Measurements from ENCODE around the gene STARD4. TPM values are rescaled to one million over a fixed set of nuclear protein-coding genes. Genes with fewer than 3 reads are reported as not detected.

Gene STARD4
- total RNA-seq, 1 donor from 2014 or later = 39.1 TPM

DNA sequence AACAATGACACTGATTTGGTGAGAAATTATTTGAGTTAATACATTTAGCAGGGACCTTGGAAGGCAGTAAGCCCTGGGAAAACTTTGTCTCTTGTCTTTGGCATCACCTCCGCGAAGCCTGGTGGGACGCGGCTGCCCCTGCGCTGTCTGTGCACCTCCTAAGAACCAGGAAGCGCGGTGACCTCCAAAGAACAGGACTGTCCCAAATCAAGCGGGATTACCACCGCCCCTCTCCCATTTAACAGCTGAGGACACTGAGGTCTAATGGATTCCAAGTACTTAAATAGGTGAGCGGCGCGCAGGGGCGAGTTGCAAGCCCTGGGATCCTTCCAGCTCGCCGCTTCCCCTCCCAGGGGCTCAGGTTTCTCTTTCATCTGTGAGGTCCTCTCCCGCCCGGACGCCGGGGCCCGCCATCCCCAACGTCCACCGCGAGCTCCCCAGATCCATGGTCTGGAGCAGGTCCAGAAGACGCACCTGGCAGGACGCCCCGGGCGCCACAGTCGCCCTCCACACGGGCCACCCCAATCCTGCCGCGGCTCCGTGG, 432 bp downstream of the STARD4 start:
- Mint-ChIP-seq H3K9me3 (no peaks in the 10 kb centered on the region), H3K27ac (peak overlapping the region; percentile 97), H3K36me3 (no peaks in the 10 kb centered on the region), H3K4me3 (peak overlapping the region; percentile 98), H3K27me3 (no peaks in the 10 kb centered on the region), H3K4me1 (ENCODE audit: unreplicated experiment) (peaks cover 28% of the 10 kb centered on the region)
- no peak for TF ChIP-seq CTCF (conservative IDR thresholded peaks at IDR 0.05)
- DNase-seq (ENCODE audit: extremely low spot score, unreplicated experiment) = no peak

DNA sequence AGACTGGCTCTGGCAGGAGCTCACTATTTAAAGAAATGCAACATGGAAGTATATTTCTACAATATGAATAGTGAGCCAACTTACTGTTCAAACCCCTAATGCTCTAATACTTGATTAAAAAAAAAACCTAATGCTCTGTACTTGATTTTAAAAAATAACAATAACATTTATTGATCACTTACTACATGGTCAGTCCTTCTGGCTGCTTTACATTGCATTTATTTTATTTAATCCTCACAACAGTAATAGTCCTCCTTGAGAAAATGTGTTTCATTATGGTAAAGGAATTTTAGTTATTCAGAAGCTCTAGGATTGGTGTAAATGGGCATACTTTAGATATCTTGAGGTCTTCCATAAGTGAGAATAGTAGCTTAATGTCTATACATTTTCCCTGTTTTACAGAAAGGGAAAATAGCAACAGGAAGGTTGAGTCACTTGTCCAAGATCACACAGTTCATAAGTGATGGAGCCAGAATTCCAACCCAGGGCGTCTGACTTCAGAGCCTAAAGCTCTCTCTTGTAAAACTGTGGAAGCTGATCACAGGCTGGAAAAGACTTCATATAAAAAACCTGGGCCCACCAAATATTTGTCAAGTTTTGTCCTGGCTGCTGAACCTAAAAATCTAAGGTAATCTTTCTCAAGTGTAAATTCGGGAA, 1.0 kb downstream of the STARD4 start:
- Mint-ChIP-seq H3K9me3 (no peaks in the 10 kb centered on the region), H3K27me3 (no peaks in the 10 kb centered on the region), H3K27ac (peak overlapping the region; percentile 97), H3K4me3 (peak overlapping the region; percentile 98), H3K4me1 (ENCODE audit: unreplicated experiment) (peaks cover 28% of the 10 kb centered on the region), H3K36me3 (no peaks in the 10 kb centered on the region)
- DNase-seq (ENCODE audit: extremely low spot score, unreplicated experiment) = no peak
- TF ChIP-seq CTCF (conservative IDR thresholded peaks at IDR 0.05) = no peak

DNA sequence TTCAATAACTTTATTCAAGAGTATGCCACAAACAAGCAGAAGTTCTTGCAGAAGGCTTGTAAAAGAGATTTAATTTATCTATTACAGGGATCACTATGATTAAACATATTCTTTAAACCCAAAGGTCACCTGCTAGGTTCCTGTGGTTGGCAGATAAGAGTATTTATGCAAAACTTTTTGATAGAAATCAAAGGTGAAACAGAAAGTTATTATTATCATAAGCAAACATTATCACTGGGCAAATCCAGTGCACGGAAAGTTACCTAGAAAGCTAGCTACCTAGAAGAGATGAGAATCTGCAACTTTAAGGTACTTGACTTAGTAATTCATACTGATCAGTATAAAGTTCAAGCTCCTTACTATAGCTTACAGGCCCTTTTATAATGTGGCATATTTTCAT, 3.2 kb downstream of the STARD4 start:
- H3K27ac Mint-ChIP-seq = no peak overlapping the region
- peaks cover 8% of the 10 kb centered on the region for H3K36me3 Mint-ChIP-seq
- no peak for TF ChIP-seq CTCF (conservative IDR thresholded peaks at IDR 0.05)
- H3K4me3 Mint-ChIP-seq = peak overlapping the region; percentile 60
- no peaks in the 10 kb centered on the region for H3K9me3 Mint-ChIP-seq
- H3K27me3 Mint-ChIP-seq = no peaks in the 10 kb centered on the region
- no peak for DNase-seq (ENCODE audit: extremely low spot score, unreplicated experiment)
- peaks cover 23% of the 10 kb centered on the region for H3K4me1 Mint-ChIP-seq (ENCODE audit: unreplicated experiment)

- Mint-ChIP-seq H3K4me3 (peak overlapping the region; percentile 20), H3K4me1 (ENCODE audit: unreplicated experiment) (peaks cover 12% of the 10 kb centered on the region), H3K27me3 (no peaks in the 10 kb centered on the region), H3K27ac (no peak overlapping the region), H3K9me3 (no peaks in the 10 kb centered on the region), H3K36me3 (peaks cover 15% of the 10 kb centered on the region)
- no peak for DNase-seq (ENCODE audit: extremely low spot score, unreplicated experiment)
- TF ChIP-seq CTCF (conservative IDR thresholded peaks at IDR 0.05) = no peak
Measured at GRCh38 chr5:111507276-111507675, 5.1 kb downstream of the STARD4 start.

DNA sequence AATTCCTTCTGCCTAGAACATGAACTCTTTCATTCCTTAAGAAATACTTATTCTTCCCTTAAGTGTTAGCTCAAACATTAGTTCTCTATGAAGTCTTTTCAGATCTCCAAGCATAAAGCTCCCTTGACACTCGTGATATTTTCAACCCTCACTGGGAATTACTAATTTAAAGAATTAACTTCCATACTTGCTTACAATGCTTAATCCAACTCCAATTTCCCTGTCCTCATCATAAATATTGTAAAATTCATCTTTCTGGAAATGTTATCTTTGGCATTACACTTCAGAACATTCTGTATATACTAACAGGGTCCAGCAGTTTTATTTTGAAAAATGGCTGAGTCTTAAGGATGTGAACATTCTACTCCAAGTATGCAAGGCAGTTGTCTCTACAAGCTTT, 7.2 kb downstream of the STARD4 start:
- Mint-ChIP-seq H3K27me3 (no peaks in the 10 kb centered on the region), H3K4me1 (ENCODE audit: unreplicated experiment) (peaks cover under 1% of the 10 kb centered on the region), H3K36me3 (peaks cover 25% of the 10 kb centered on the region), H3K27ac (no peak overlapping the region), H3K9me3 (no peaks in the 10 kb centered on the region), H3K4me3 (no peak overlapping the region)
- no peak for DNase-seq (ENCODE audit: extremely low spot score, unreplicated experiment)
- no peak for TF ChIP-seq CTCF (conservative IDR thresholded peaks at IDR 0.05)

Measured in type B pancreatic cell (in vitro differentiated cells).